ENCODE results near the gene SLC35G6. TPM values are rescaled to one million over a fixed set of nuclear protein-coding genes. Genes with fewer than 3 reads are reported as not detected.
A peak's percentile ranks its signal among the peaks of the same experiment; 100 is the strongest.

The SLC35G6 gene
- total RNA-seq, 1 donor from 2014 or later, result not detected

GRCh38 chr17:7503521-7503920 is 22.3 kb downstream of the SLC35G6 start:
- Mint-ChIP-seq H3K36me3 (ENCODE audit: insufficient read depth) (peaks cover 39% of the 10 kb centered on the region), H3K27ac (no peak overlapping the region), H3K9me3 (ENCODE audit: low read depth) (no peaks in the 10 kb centered on the region), H3K4me3 (ENCODE audit: low read depth) (no peak overlapping the region), H3K4me1 (ENCODE audit: low read depth) (no peaks in the 10 kb centered on the region), H3K27me3 (no peaks in the 10 kb centered on the region)
- TF ChIP-seq CTCF (IDR thresholded peaks at IDR 0.05; ENCODE audit: unreplicated experiment), result no peak
- no peak for DNase-seq (ENCODE audit: low spot score, unreplicated experiment)

GRCh38 chr17:7508145-7508544 is 26.9 kb downstream of the SLC35G6 start:
- Mint-ChIP-seq H3K9me3 (ENCODE audit: low read depth) (no peaks in the 10 kb centered on the region), H3K27ac (peak overlapping the region; percentile 33), H3K36me3 (ENCODE audit: insufficient read depth) (peaks cover 39% of the 10 kb centered on the region), H3K4me1 (ENCODE audit: low read depth) (no peaks in the 10 kb centered on the region), H3K4me3 (ENCODE audit: low read depth) (no peak overlapping the region), H3K27me3 (no peaks in the 10 kb centered on the region)
- DNase-seq (ENCODE audit: low spot score, unreplicated experiment), result no peak
- TF ChIP-seq CTCF (IDR thresholded peaks at IDR 0.05; ENCODE audit: unreplicated experiment), result no peak

- no peak overlapping the region for H3K4me3 Mint-ChIP-seq (ENCODE audit: low read depth)
- H3K27me3 Mint-ChIP-seq, result no peaks in the 10 kb centered on the region
- H3K27ac Mint-ChIP-seq, result no peak overlapping the region
- H3K9me3 Mint-ChIP-seq (ENCODE audit: low read depth), result no peaks in the 10 kb centered on the region
- peaks cover 34% of the 10 kb centered on the region for H3K36me3 Mint-ChIP-seq (ENCODE audit: insufficient read depth)
- TF ChIP-seq CTCF (IDR thresholded peaks at IDR 0.05; ENCODE audit: unreplicated experiment), result no peak
- no peak for DNase-seq (ENCODE audit: low spot score, unreplicated experiment)
- H3K4me1 Mint-ChIP-seq (ENCODE audit: low read depth), result no peaks in the 10 kb centered on the region
These were observed 27.6 kb downstream of the SLC35G6 start for GRCh38 chr17:7508846-7509245.

- Mint-ChIP-seq H3K9me3 (ENCODE audit: low read depth) (no peaks in the 10 kb centered on the region), H3K36me3 (ENCODE audit: insufficient read depth) (peaks cover 30% of the 10 kb centered on the region), H3K27me3 (no peaks in the 10 kb centered on the region), H3K4me1 (ENCODE audit: low read depth) (no peaks in the 10 kb centered on the region), H3K27ac (no peak overlapping the region), H3K4me3 (ENCODE audit: low read depth) (no peak overlapping the region)
- TF ChIP-seq CTCF (IDR thresholded peaks at IDR 0.05; ENCODE audit: unreplicated experiment), result no peak
- no peak for DNase-seq (ENCODE audit: low spot score, unreplicated experiment)
These were observed 28.7 kb downstream of the SLC35G6 start for GRCh38 chr17:7509937-7510336.

- H3K36me3 Mint-ChIP-seq (ENCODE audit: insufficient read depth), result peaks cover 29% of the 10 kb centered on the region
These were observed 29.9 kb downstream of the SLC35G6 start for GRCh38 chr17:7511108-7511507.

More at GRCh38 chr17:7511108-7511507, 29.9 kb downstream of the SLC35G6 start:
- H3K27me3 Mint-ChIP-seq, result no peaks in the 10 kb centered on the region
- DNase-seq (ENCODE audit: low spot score, unreplicated experiment), result no peak
- H3K4me1 Mint-ChIP-seq (ENCODE audit: low read depth), result no peaks in the 10 kb centered on the region
- no peak overlapping the region for H3K4me3 Mint-ChIP-seq (ENCODE audit: low read depth)
- no peak for TF ChIP-seq CTCF (IDR thresholded peaks at IDR 0.05; ENCODE audit: unreplicated experiment)
- no peaks in the 10 kb centered on the region for H3K9me3 Mint-ChIP-seq (ENCODE audit: low read depth)
- peak overlapping the region; percentile 10 for H3K27ac Mint-ChIP-seq

All from progenitor cell of endocrine pancreas (in vitro differentiated cells).